Subcutaneous abdominal adipose tissue (tissue), 5 donors: ENCODE data around the gene ARPC5L.

Experiments used
- H3K27ac ChIP-seq: one replicate; pipeline ENCODE4 v1.7.0; 2013; ENCODE audit warnings: low read depth, mild to moderate bottlenecking, inconsistent platforms, low read length, moderate library complexity
- H3K27me3 ChIP-seq, 5 donors: one replicate each; pipeline ENCODE4 v1.7.0; 2013; ENCODE audit warnings: low read length in 5 of 5, inconsistent platforms in 1 of 5; ENCODE audit not compliant: control insufficient read depth in 5 of 5, insufficient read depth in 4 of 5
- H3K36me3 ChIP-seq, 5 donors: one replicate each; pipeline ENCODE4 v1.7.0; 2013; ENCODE audit warnings: low read length in 5 of 5; ENCODE audit not compliant: control insufficient read depth in 5 of 5, insufficient read depth in 5 of 5
- H3K4me1 ChIP-seq, 5 donors: one replicate each; pipeline ENCODE4 v1.7.0; 2013; ENCODE audit warnings: low read length in 5 of 5, mild to moderate bottlenecking in 3 of 5, moderate library complexity in 1 of 5; ENCODE audit not compliant: control insufficient read depth in 5 of 5, insufficient read depth in 5 of 5
- H3K4me3 ChIP-seq, 5 donors: one replicate each; pipeline ENCODE4 v1.7.0; 2013; ENCODE audit warnings: low read length in 5 of 5, low read depth in 1 of 5
- H3K9ac ChIP-seq, 5 donors: one replicate each; pipeline ENCODE4 v1.7.0; 2013; ENCODE audit warnings: low read length in 5 of 5, mild to moderate bottlenecking in 4 of 5, moderate library complexity in 3 of 5
- H3K9me3 ChIP-seq, 5 donors: one replicate each; pipeline ENCODE4 v1.7.0; 2013; ENCODE audit warnings: low read length in 5 of 5; ENCODE audit not compliant: control insufficient read depth in 5 of 5
- donor health status: healthy.
- donor health status: healthy.
- donor health status: healthy.
- donor health status: healthy.
- donor health status: healthy.

Gene ARPC5L

DNA sequence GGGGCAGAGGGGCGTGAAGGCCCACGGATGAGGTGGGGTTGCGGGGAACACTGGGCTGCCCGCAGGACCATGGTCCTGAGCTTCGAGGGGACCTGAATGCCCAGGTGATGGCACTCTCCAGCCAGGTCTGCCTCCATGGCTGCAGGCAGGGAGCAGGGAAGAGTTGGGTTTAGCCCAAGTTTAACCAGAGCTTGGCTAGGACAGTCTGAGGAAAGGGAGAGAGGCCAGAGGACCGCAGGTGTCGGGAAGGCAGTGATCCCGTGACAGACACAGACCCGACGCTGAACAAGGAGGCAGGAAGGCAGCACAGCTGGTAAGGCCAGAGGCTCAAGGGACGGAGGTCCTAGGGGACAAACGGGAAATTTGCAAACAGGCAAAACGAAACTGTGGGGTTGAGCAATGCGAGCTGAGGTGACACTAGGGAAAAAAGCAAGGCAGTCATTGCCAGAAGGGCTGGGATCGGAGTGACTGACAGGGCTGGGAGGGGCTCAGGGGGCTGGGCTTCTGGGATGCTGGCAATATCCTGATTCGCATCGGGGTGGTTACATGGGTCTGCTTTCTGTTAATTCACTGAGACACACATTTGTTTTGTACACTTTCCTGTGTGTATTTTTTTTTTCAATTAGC is 25.0 kb downstream of the ARPC5L start:
- Histone ChIP-seq H3K4me3 (peak overlapping the region in 1 of 5 donors; percentile 10), H3K27ac (no peak overlapping the region), H3K36me3 (peaks cover 0 to 83% (median 75%) of the 10 kb centered on the region in 5 donors), H3K9ac (no peak overlapping the region), H3K27me3 (no peaks in the 10 kb centered on the region), H3K9me3 (no peaks in the 10 kb centered on the region), H3K4me1 (peaks cover 0 to 10% (median 3%) of the 10 kb centered on the region in 5 donors)

DNA sequence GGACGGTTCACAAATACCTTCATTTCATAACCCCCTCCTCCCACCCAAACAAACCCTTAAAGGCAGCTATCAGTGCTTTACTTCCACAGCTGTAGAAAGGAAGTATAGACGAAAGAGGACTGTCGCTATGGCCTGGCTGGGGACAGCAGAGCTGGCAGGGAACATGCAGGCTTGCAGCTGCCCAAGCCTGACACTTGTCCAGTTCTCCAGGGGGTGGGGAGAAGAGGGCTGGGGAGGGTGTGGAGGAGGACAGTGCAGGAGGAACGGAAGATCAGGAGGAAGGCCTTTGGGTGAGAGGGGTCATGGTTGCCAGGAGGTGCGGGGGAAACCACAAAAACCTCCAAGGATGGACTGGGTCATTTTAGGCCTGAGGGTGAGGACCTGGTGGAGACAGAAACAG is 25.9 kb downstream of the ARPC5L start:
- Histone ChIP-seq H3K4me1 (peaks cover 0 to 10% (median 3%) of the 10 kb centered on the region in 5 donors), H3K9ac (no peak overlapping the region), H3K9me3 (no peaks in the 10 kb centered on the region), H3K27ac (no peak overlapping the region), H3K27me3 (no peaks in the 10 kb centered on the region), H3K4me3 (no peak overlapping the region), H3K36me3 (peaks cover 0 to 83% (median 67%) of the 10 kb centered on the region in 5 donors)

GRCh38 chr9:124889006-124889405 is 27.1 kb downstream of the ARPC5L start:
- no peaks in the 10 kb centered on the region for H3K27me3 ChIP-seq
- peaks cover 0 to 95% (median 72%) of the 10 kb centered on the region in 5 donors for H3K36me3 ChIP-seq
- H3K4me1 ChIP-seq = peaks cover 0 to 10% (median 3%) of the 10 kb centered on the region in 5 donors
- H3K9ac ChIP-seq = no peak overlapping the region
- H3K4me3 ChIP-seq = no peak overlapping the region
- no peaks in the 10 kb centered on the region for H3K9me3 ChIP-seq
- no peak overlapping the region for H3K27ac ChIP-seq

DNA sequence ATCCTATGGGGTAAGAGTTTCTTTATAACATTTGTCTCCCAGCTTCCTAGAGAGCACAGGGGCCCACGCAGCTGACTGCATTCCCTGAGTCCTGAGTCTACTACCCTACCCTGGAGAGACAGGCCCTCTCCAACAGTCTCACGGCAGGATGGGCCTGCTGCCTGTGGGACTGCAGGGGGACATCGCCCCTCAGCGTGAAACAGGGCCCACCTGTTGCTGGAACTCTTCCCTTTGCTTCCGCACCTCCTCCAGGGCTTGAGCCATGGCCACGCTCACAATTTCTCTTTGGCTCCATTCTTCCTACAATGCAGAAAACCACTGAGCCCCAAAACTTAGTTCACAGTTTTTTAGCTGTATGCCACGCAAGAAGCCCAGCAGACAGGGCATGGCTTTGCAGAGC is 28.2 kb downstream of the ARPC5L start:
- Histone ChIP-seq H3K4me1 (peaks cover 0 to 10% (median 3%) of the 10 kb centered on the region in 5 donors), H3K27me3 (no peaks in the 10 kb centered on the region), H3K9me3 (no peaks in the 10 kb centered on the region), H3K4me3 (no peak overlapping the region), H3K27ac (no peak overlapping the region), H3K9ac (no peak overlapping the region), H3K36me3 (peaks cover 0 to 93% (median 72%) of the 10 kb centered on the region in 5 donors)

DNA sequence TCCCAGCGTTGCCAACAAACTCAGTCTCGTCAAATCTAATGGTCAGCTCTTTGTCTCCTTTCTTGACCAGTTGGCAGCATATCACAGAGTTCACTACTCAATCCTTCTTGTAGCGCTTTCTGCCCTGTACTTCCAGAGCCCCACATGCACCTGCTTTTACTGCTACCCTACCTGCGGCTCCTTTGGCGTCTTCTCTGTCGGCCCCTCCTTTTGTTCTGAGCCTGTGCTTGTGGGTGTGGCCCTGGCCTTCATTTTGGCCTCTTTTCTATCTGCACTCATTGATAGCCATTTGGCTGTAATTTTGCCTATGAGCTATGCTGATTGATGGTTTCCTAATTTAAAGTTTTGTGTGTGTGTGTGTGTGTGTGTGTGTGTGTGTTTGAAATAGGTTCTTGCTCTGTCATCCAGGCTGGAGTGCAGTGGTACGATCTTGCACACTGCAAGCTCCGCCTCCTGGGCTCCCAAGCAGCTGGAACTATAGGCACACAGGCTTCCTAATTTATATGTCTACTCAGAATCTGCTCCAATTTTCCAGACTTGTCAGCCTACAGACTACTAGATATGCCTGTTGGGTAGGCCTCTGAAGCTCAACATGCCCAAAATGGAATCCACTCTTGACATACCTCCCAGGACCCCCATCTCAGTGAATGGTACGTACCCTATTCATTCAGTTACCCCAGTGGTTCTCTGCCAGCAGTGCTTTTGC is 32.3 kb downstream of the ARPC5L start:
- no peak overlapping the region for H3K27ac ChIP-seq

GRCh38 chr9:124894741-124895170 is 32.8 kb downstream of the ARPC5L start:
- Histone ChIP-seq H3K27ac (no peak overlapping the region), H3K4me3 (no peak overlapping the region), H3K36me3 (peaks cover 10 to 89% (median 63%) of the 10 kb centered on the region in 5 donors), H3K4me1 (peaks cover 0 to 8% (median 0%) of the 10 kb centered on the region in 5 donors), H3K27me3 (no peaks in the 10 kb centered on the region), H3K9ac (peak overlapping the region in 1 of 5 donors; percentile 2), H3K9me3 (no peaks in the 10 kb centered on the region)

More for the DNA sequence above, 32.3 kb downstream of the ARPC5L start:
- no peak overlapping the region for H3K4me3 ChIP-seq
- peaks cover 0 to 8% (median 0%) of the 10 kb centered on the region in 5 donors for H3K4me1 ChIP-seq
- no peak overlapping the region for H3K9ac ChIP-seq
- H3K36me3 ChIP-seq = peaks cover 10 to 89% (median 63%) of the 10 kb centered on the region in 5 donors
- no peaks in the 10 kb centered on the region for H3K27me3 ChIP-seq
- no peaks in the 10 kb centered on the region for H3K9me3 ChIP-seq

- Histone ChIP-seq H3K4me3 (no peak overlapping the region), H3K9ac (no peak overlapping the region), H3K27me3 (no peaks in the 10 kb centered on the region), H3K36me3 (peaks cover 12 to 70% (median 55%) of the 10 kb centered on the region in 5 donors), H3K27ac (no peak overlapping the region), H3K4me1 (peaks cover 0 to 17% (median 0%) of the 10 kb centered on the region in 5 donors), H3K9me3 (no peaks in the 10 kb centered on the region)
Measured at GRCh38 chr9:124897570-124898460, 35.9 kb downstream of the ARPC5L start.

DNA sequence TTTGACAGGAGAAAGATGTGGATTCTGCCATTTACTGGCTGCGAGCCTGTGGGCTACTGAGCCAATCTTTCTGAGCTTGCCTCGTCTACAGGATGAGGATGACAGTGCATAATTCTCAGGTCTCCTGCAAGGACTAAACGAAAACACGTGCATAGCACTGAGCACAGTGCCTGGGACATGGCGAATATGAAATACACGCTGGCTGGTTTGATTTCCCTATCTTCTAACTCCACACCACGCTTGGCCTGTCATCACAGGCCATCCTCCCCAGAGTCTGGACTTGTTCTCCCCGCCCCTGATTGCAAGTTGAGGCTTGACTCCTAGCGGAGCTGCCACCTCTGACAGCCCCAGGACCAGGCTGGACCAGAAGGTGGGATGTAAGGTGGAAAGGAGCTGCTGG is 37.9 kb downstream of the ARPC5L start:
- peaks cover 13 to 57% (median 43%) of the 10 kb centered on the region in 5 donors for H3K36me3 ChIP-seq
- H3K27ac ChIP-seq = no peak overlapping the region
- H3K4me1 ChIP-seq = peaks cover 0 to 17% (median 0%) of the 10 kb centered on the region in 5 donors
- H3K4me3 ChIP-seq = no peak overlapping the region
- no peak overlapping the region for H3K9ac ChIP-seq
- H3K9me3 ChIP-seq = no peaks in the 10 kb centered on the region
- H3K27me3 ChIP-seq = no peaks in the 10 kb centered on the region

DNA sequence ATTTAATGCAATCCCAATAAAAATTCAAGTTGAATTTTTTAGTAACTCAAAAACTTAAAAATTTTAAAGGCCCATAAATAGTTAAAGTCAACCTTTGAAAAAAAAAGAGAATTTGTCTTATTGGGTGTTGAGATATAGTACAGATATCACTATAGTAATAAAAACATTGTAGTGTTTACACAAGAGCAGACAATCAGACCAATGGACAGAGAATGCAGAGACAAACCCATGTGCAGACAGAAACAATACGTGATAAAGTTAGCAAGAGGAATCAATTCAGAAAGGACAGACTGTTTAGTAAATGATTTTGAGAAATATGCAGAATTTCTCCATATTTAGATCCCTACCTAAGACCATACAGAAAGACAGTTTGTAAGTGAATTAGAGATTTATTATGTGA is 45.0 kb downstream of the ARPC5L start:
- no peaks in the 10 kb centered on the region for H3K27me3 ChIP-seq
- H3K27ac ChIP-seq = no peak overlapping the region
- no peak overlapping the region for H3K9ac ChIP-seq
- no peak overlapping the region for H3K4me3 ChIP-seq
- no peaks in the 10 kb centered on the region for H3K9me3 ChIP-seq
- peaks cover 6 to 40% (median 28%) of the 10 kb centered on the region in 5 donors for H3K36me3 ChIP-seq
- peaks cover 0 to 18% (median 13%) of the 10 kb centered on the region in 5 donors for H3K4me1 ChIP-seq
